H1 (cell line): Measurements from ENCODE around the gene ZBTB34. TPM values are rescaled to one million over a fixed set of nuclear protein-coding genes. Genes with fewer than 3 reads are reported as not detected.

Source experiments
- HDAC2 ChIP-seq, 2 experiments: fragments of 300-600 bp in 1 of 2; sonication (generic) in 1 of 2; IDR thresholded peaks; 2 replicates each; pipeline ENCODE4 v1.6.1; 2011 to 2012; ENCODE audit warnings: low read depth in 2 of 2, low read length in 2 of 2, mild to moderate bottlenecking in 2 of 2, moderate library complexity in 2 of 2, borderline replicate concordance in 1 of 2, inconsistent platforms in 1 of 2
- POLR2AphosphoS5 ChIP-seq: IDR thresholded peaks from 2 replicates; pipeline ENCODE4 v1.6.1; 2011; ENCODE audit warnings: low read depth, low read length
- RXRA ChIP-seq: IDR thresholded peaks from 2 replicates; pipeline ENCODE4 v1.6.1; 2011; ENCODE audit warnings: low read depth, mild to moderate bottlenecking, low read length, moderate library complexity; ENCODE audit not compliant: insufficient read depth
- SIRT6 ChIP-seq: IDR thresholded peaks from one replicate; pipeline ENCODE4 v1.7.1; 2012; ENCODE audit warnings: low read length, inconsistent platforms
- polyA plus RNA-seq, 7 experiments: library from polyadenylated mRNA; depleted of rRNA in 3 of 7; stranded (reverse) in 5 of 7; unstranded in 2 of 7; fragments of >200 nt in 5 of 7; fragments of 200-250 nt in 2 of 7; gene quantifications; 1 replicate in 5 of 7; 2 replicates in 1 of 7; 4 replicates in 1 of 7; pipeline versions ENCODE4 v1.2.1 to v1.2.3, GENCODE V29; 2011 to 2013; ENCODE audit warnings: missing spikeins in 2 of 7, mixed read lengths in 2 of 7
- total RNA-seq: library from RNA; stranded (reverse); fragmentation: NEBNext Ultra II Directional; extraction: Animal tissue kit (Norgen Biotek cat#: 25700); gene quantifications from 2 replicates; pipeline ENCODE4 v1.2.1, GENCODE V29; 2021
- TF ChIP-seq, protein P1 (sequence below): IDR thresholded peaks from 2 replicates; pipeline ENCODE4 v1.6.1; 2012; ENCODE audit warnings: inconsistent platforms

ZBTB34 gene
- total and polyA plus RNA-seq, 2 of the 8 experiments (the other 6 are each of a cell fraction or from before 2014, with no cell fraction given), result 8.2 to 15.9 TPM

DNA sequence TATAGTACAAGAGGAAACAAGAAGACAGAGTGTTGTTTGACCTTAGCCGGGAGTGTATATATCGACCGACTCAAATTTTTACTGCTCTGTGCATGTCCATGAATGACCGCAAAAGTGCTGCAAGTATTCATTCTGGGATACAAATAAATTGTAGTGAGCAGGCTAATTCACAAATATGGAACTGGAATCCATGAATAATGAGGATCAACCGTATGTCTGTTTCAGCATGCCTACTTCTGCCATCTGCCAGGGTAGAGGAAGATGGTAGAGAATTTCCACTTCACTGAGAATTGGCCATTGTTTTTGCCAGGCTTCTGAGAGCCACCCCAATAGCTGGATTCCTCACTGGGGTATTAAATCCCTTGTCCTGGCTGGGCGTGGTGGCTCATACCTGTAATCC lies 45.7 kb downstream of the ZBTB34 start (continued):
- TF ChIP-seq, protein P1, sequence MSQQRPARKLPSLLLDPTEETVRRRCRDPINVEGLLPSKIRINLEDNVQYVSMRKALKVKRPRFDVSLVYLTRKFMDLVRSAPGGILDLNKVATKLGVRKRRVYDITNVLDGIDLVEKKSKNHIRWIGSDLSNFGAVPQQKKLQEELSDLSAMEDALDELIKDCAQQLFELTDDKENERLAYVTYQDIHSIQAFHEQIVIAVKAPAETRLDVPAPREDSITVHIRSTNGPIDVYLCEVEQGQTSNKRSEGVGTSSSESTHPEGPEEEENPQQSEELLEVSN, result no peak
- no peak for TF ChIP-seq RXRA
- no peak for TF ChIP-seq HDAC2 (IDR thresholded peaks at IDR 0.05; ENCODE audit: borderline replicate concordance in 1 of 2, low read depth in 2 of 2, low read length in 2 of 2)
- TF ChIP-seq POLR2AphosphoS5, result no peak
- no peak for TF ChIP-seq SIRT6
- TF ChIP-seq, all 59 proteins: peak for 0
